ENCODE results near the gene QDPR.

The QDPR gene

DNA sequence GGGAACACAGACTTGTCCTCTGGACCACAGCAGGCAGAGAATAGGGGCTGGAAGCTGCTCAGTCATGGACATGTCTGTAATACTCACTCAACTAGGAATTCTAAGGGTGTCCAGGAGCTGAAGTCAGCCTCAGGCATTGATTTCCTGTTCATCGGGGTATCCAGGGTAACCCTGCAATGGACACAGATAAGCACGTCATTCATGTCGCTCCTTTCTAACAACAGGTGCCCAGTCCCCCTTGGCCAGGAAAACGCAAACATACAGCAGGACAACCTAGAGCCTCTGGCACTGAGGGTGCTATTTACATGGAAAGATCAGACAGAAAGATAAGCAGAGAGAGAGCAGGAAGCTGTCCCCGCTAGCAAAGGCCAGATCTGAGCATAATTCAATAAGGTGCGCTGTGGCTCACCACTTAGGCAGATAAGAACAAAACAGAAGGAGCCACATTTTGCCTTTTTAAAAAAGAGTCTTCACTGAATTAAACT, 21.3 kb downstream of the QDPR start:
- in situ Hi-C loops (cut with MboI; ENCODE audit: low pct_unique_long_range_greater_than_20kb, low sequenced_read_pairs, unreplicated experiment) = no loop called here
- TF ChIP-seq CTCF (IDR thresholded peaks at IDR 0.05; ENCODE audit: extremely low read depth, insufficient read depth, missing control alignments) = no peak
- DNase-seq (ENCODE audit: low spot score) = no peak

DNA sequence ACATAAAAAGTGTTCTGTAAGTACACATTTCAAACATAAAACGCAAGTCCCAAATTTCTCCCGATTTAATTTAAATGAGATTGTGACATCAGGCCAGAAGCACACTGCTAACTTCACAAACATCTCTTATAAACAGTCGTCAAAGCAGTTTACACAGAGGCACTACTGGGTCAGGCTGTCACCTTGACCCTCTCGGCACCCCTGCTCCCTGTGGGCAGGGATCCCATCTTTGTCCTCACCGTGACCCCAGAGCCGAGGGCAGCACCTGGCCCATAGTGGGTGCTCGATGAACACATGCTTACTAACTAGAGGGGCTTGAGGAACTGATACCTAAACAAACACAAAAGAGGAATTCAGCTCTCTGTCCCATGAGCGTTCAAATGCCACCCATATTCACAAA, 22.2 kb downstream of the QDPR start:
- TF ChIP-seq CTCF (IDR thresholded peaks at IDR 0.05; ENCODE audit: extremely low read depth, insufficient read depth, missing control alignments) = no peak
- in situ Hi-C loops (cut with MboI; ENCODE audit: low pct_unique_long_range_greater_than_20kb, low sequenced_read_pairs, unreplicated experiment) = no loop called here

GRCh38 chr4:17489123-17489522, 22.8 kb downstream of the QDPR start:
- in situ Hi-C loops (cut with MboI; ENCODE audit: low pct_unique_long_range_greater_than_20kb, low sequenced_read_pairs, unreplicated experiment) = no loop called here
- no peak for TF ChIP-seq CTCF (IDR thresholded peaks at IDR 0.05; ENCODE audit: extremely low read depth, insufficient read depth, missing control alignments)
- no peak for DNase-seq (ENCODE audit: low spot score)

More for the DNA sequence above, 22.2 kb downstream of the QDPR start:
- no peak for DNase-seq (ENCODE audit: low spot score)

- no peak for DNase-seq (ENCODE audit: low spot score)
- in situ Hi-C loops (cut with MboI; ENCODE audit: low pct_unique_long_range_greater_than_20kb, low sequenced_read_pairs, unreplicated experiment) = no loop called here
- TF ChIP-seq CTCF (IDR thresholded peaks at IDR 0.05; ENCODE audit: extremely low read depth, insufficient read depth, missing control alignments) = no peak
These were observed 29.2 kb downstream of the QDPR start for GRCh38 chr4:17482716-17483115.

GRCh38 chr4:17480955-17481354, 30.9 kb downstream of the QDPR start:
- in situ Hi-C loops (cut with MboI; ENCODE audit: low pct_unique_long_range_greater_than_20kb, low sequenced_read_pairs, unreplicated experiment) = no loop called here
- TF ChIP-seq CTCF (IDR thresholded peaks at IDR 0.05; ENCODE audit: extremely low read depth, insufficient read depth, missing control alignments) = no peak
- no peak for DNase-seq (ENCODE audit: low spot score)

DNA sequence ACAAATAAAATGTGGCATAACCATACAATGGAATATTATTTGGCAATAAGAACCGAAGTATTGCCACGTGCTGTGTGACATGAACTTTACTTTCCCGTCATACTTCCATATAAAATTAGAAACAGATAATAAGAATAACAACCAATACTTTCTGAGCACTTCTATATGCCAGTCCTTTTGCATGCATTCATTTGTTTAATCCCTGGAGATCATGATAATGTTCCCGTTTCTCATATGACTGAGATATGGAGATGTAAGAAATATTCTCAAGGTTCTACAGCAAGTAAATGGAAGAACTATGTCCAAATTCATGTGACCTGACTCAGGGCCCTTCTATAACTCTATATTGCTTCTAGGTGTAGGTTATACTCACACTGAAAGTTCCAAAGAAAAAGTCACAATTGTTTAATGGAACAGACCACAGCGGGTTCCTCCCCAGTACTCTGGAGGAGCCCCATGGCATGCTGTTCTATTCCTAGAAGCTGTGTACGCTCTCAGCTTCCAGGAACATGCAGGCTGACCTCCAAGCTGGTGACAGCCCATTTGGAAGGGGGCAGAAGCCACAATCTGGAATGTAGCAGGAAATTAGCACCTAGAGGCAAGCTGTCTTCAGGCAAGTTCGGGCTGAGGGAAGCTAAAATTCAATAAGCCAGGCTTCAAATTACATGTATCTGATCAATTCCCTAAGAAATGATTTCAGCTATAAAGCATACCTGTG, 31.5 kb downstream of the QDPR start:
- in situ Hi-C loops (cut with MboI; ENCODE audit: low pct_unique_long_range_greater_than_20kb, low sequenced_read_pairs, unreplicated experiment) = no loop called here
- DNase-seq (ENCODE audit: low spot score) = no peak
- TF ChIP-seq CTCF (IDR thresholded peaks at IDR 0.05; ENCODE audit: extremely low read depth, insufficient read depth, missing control alignments) = no peak

Data from GM13977 (cell line).